Pancreas (tissue), 10 donors: Measurements from ENCODE around the gene CTCF. TPM values are rescaled to one million over a fixed set of nuclear protein-coding genes. Genes with fewer than 3 reads are reported as not detected.

Experiments
- ATAC-seq, 4 donors: fragments of 200-7000 bp; cut with Tn5 transposase; one replicate each; pipeline versions ENCODE4 v1.8.0 to v1.9.1; 2020; ENCODE audit warnings: mild to moderate bottlenecking in 4 of 4, moderate library complexity in 4 of 4
- DNase-seq, 6 donors: peaks; one replicate each; pipeline ENCODE4 v3.0.0-alpha.2; 2020
- FAIRE-seq: peaks from 2 replicates; lab custom pipeline; 2012; peaks lifted over from hg19 to GRCh38; lab: Jason Lieb, UNC
- H3K27ac ChIP-seq, 4 donors: fragments of 200-600 bp; sonication (generic); 1 replicate in 3 of 4; 2 replicates in 1 of 4; pipeline versions ENCODE4 v1.5.0 to v1.8.0; 2020
- H3K27me3 ChIP-seq, 4 donors: fragments of 200-600 bp; one replicate each; pipeline ENCODE4 v1.8.0; 2021
- H3K36me3 ChIP-seq, 3 donors: fragments of 200-600 bp; sonication (generic) in 1 of 3; one replicate each; pipeline versions ENCODE4 v1.5.0 to v1.8.0; 2020 to 2021
- H3K4me1 ChIP-seq, 3 donors: fragments of 200-600 bp; one replicate each; pipeline ENCODE4 v1.8.0; 2021
- H3K4me3 ChIP-seq, 4 donors: fragments of 200-600 bp; sonication (generic) in 2 of 4; one replicate each; pipeline versions ENCODE4 v1.5.0 to v1.8.0; 2020 to 2021
- H3K9me3 ChIP-seq, 4 donors: fragments of 200-600 bp; one replicate each; pipeline ENCODE4 v1.8.0; 2021
- CTCF ChIP-seq, 4 donors: fragments of 200-600 bp; sonication (generic) in 3 of 4; IDR thresholded peaks; one replicate each; pipeline versions ENCODE4 v1.5.0 to v1.8.0; 2021; ENCODE audit warnings: antibody characterized with exemption in 4 of 4
- WGBS, 2 donors: extraction: QIAGEN DNeasy Blood & Tissue Kit; methylation state at CpG; one replicate each; pipeline ENCODE4 v1.1.7; 2013; 5-methylcytosine and 5-hydroxymethylcytosine counted together
- intact Hi-C, 3 donors: fragments of 100-400 bp; cut with DNase I; formaldehyde crosslinking; loops; one replicate each; pipeline versions ENCODE4 v1.11.1 to v1.14.2; 2022
- polyA plus RNA-seq, 2 donors: library from polyadenylated mRNA; stranded (reverse); fragments of 200-250 nt; gene quantifications; one replicate each; pipeline ENCODE4 v1.2.3, GENCODE V29; 2013
- total RNA-seq, 6 donors: library from RNA; stranded (reverse); fragmentation: NEBNext Ultra II Directional in 4 of 6; extraction: Animal tissue kit (Norgen Biotek cat#: 25700) in 4 of 6; gene quantifications; one replicate each; pipeline versions ENCODE4 v1.2.1 to v1.2.4, GENCODE V29; 2021 to 2023
- donor health status: healthy with polysubstance abuse.
- donor health status: DM: no; HTN: no; CAD: no; lungs with moderate emphysema.
- donor health status: DM: no; HTN: no; CAD: no.
- donor health status: control.
- donor health status: control.
- donor health status: Bipolar disorder and iron deficiency.
- donor health status: DM: yes; HTN: yes; CAD: no.
- donor health status: DM: no; HTN: no; CAD: no.
- donor health status: DM: no; HTN: no; CAD: no.
- donor health status: DM: yes; HTN: yes; CAD: no.

Gene CTCF
- total and polyA plus RNA-seq, 8 donors = 13.3 to 25.2 (median 17.0) TPM

DNA sequence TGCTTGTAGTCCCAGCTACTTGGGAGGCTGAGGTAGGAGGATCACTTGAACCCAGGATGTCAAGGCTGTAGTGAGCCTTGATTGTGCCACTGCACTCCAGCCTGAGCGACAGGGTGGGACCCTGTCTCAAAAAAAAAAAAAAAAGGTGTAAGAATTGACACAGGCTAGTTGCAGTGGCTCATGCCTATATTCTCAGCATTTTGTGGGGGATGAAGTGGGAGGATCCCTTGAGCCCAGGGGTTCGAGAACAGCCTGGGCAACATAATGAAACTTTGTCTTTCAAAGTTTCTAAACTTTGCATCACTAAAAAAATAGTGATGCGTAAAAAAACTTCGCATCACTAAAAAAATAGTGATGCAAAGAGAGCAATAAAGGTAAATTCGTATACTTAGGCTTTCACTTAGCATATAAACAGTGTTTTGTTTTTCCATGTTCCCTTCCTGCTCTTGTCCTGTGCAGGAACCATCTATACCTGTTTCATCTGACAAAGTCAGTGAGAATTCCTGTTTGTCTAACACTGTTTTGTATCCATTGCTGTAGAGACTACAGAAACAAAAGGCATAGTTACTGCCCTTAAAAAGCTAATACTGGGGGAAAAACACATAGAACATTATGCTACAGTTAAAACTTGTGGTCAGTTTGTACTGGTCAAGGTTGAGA lies 32.1 kb downstream of the CTCF start:
- H3K9me3 ChIP-seq = no peaks in the 10 kb centered on the region
- peaks cover 0 to 11% (median 5%) of the 10 kb centered on the region in 3 donors for H3K4me1 ChIP-seq
- no peak overlapping the region for H3K27ac ChIP-seq

DNA sequence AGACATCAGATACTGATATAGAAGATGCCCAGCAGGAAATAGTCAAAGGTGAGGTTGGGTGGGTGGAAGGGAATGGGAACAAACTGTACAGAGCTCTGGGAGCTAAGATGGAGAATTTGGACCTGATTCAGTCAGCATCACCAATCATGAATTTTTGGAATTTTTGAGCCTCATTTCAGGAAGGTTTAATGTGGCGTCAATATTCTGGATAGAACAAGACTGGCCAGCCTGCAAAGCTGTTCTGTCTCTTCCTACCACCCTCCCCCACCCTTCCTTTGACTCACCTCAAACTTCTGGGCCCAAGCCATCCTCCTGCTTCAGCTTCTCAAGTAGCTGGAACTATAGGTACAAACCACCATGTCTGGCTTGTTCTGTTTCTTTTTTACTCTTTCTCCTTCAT lies 32.6 kb downstream of the CTCF start:
- Histone ChIP-seq H3K9me3 (no peaks in the 10 kb centered on the region), H3K36me3 (peaks cover 0 to 2% (median 0%) of the 10 kb centered on the region in 3 donors), H3K4me3 (no peak overlapping the region), H3K27me3 (no peaks in the 10 kb centered on the region), H3K27ac (no peak overlapping the region), H3K4me1 (peaks cover 0 to 11% (median 5%) of the 10 kb centered on the region in 3 donors)
- FAIRE-seq = no peak
- intact Hi-C loops = no loop called here
- no peak for TF ChIP-seq CTCF (IDR thresholded peaks at IDR 0.05)
- DNase-seq = no peak
- 58 to 68% methylated on average over 1 of the region's 1 CpG for WGBS, 2 donors
- peak in 3 of 4 donors; percentile 37 to 64 (median 60) for ATAC-seq

More for the DNA sequence above, 32.1 kb downstream of the CTCF start:
- no peak for TF ChIP-seq CTCF (IDR thresholded peaks at IDR 0.05)
- no peaks in the 10 kb centered on the region for H3K27me3 ChIP-seq
- no peak for FAIRE-seq
- WGBS, 2 donors = 94 to 95% methylated on average over 5 of the region's 5 CpGs
- intact Hi-C loops = no loop called here
- peak in 1 of 4 donors; percentile 19 for ATAC-seq
- DNase-seq = no peak
- H3K36me3 ChIP-seq = peaks cover 0 to 3% (median 0%) of the 10 kb centered on the region in 3 donors
- H3K4me3 ChIP-seq = no peak overlapping the region

- no peak overlapping the region for H3K4me3 ChIP-seq
- no peaks in the 10 kb centered on the region for H3K36me3 ChIP-seq
- 58 to 65% methylated on average over 4 of the region's 4 CpGs for WGBS, 2 donors
- intact Hi-C loops = no loop called here
- no peaks in the 10 kb centered on the region for H3K27me3 ChIP-seq
- H3K4me1 ChIP-seq = peaks cover 0 to 11% (median 5%) of the 10 kb centered on the region in 3 donors
- H3K9me3 ChIP-seq = no peaks in the 10 kb centered on the region
- TF ChIP-seq CTCF (IDR thresholded peaks at IDR 0.05) = no peak
- ATAC-seq = no peak
- no peak for FAIRE-seq
- DNase-seq = no peak
- H3K27ac ChIP-seq = no peak overlapping the region
These were observed 36.2 kb downstream of the CTCF start for GRCh38 chr16:67598527-67598926.

DNA sequence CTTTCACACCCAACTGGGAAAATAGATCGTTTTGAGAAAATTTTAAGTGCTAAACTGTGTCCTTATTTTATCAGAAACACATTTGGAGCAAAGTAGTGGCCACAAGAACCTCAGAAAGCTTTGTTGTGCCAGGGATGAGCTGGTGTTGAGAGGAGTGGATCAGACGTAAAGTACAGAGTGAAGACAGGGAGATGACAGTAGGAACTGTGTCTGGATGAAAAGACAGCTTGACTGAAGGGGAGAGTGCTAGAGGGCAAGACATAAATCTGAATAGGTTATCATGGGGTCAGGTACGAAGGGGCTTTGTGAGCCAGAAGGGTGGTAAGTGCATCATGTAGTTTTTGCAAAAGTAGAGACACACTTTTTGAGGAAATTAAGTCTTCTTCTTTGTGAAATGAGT lies 43.3 kb downstream of the CTCF start:
- Histone ChIP-seq H3K9me3 (no peaks in the 10 kb centered on the region), H3K4me3 (no peak overlapping the region), H3K27me3 (no peaks in the 10 kb centered on the region), H3K4me1 (no peaks in the 10 kb centered on the region), H3K36me3 (no peaks in the 10 kb centered on the region), H3K27ac (no peak overlapping the region)
- ATAC-seq (no peak), DNase-seq (no peak), FAIRE-seq (no peak)
- TF ChIP-seq CTCF (IDR thresholded peaks at IDR 0.05) = no peak
- intact Hi-C loops = no loop called here
- WGBS, 2 donors = 82 to 91% methylated on average over 3 of the region's 3 CpGs

- Histone ChIP-seq H3K9me3 (no peaks in the 10 kb centered on the region), H3K36me3 (peaks cover 0 to 8% (median 0%) of the 10 kb centered on the region in 3 donors), H3K4me3 (no peak overlapping the region), H3K27me3 (no peaks in the 10 kb centered on the region), H3K4me1 (no peaks in the 10 kb centered on the region), H3K27ac (no peak overlapping the region)
- intact Hi-C loops = no loop called here
- TF ChIP-seq CTCF (IDR thresholded peaks at IDR 0.05) = no peak
- WGBS, 2 donors = 85 to 88% methylated on average over 6 of the region's 6 CpGs
- FAIRE-seq (no peak), DNase-seq (no peak), ATAC-seq (no peak)
These were observed 44.3 kb downstream of the CTCF start for GRCh38 chr16:67606632-67607031.
